SK-N-SH (cell line): ENCODE measurements around the gene FMO1. TPM values are rescaled to one million over a fixed set of nuclear protein-coding genes. Genes with fewer than 3 reads are reported as not detected.

Experiments used
- CTCF ChIA-PET: fragments of 300-600, 350-600 bp; formaldehyde crosslinking; extraction: SDS; loops from one replicate; lab custom pipeline; 2021; lab: Yijun Ruan, JAX
- POLR2A ChIA-PET: fragments of 350-600 bp; sonication (Branson Sonifier 250); formaldehyde crosslinking; extraction: SDS; loops from one replicate; lab custom pipeline; 2020; ENCODE audit warnings: antibody characterized with exemption, inconsistent platforms; lab: Yijun Ruan, JAX
- DNase-seq: peaks from one replicate; pipeline ENCODE4 v3.0.0; 2012
- H2AFZ ChIP-seq: fragments of 200-600 bp; sonication (generic); 2 replicates; pipeline ENCODE4 v1.8.1; 2016; ENCODE audit warnings: antibody characterized with exemption, mild to moderate bottlenecking, low read depth
- H3F3A ChIP-seq: fragments of 200-600 bp; sonication (generic); replicated peaks from 2 replicates; pipeline ENCODE3; 2016; ENCODE audit warnings: antibody characterized with exemption, mild to moderate bottlenecking; ENCODE audit not compliant: insufficient read depth
- H3K27ac ChIP-seq, 2 experiments: fragments of 200-500 bp in 1 of 2; fragments of 200-600 bp in 1 of 2; sonication (Bioruptor generic) in 1 of 2; sonication (generic), shearing (Covaris generic) in 1 of 2; 2 replicates each; pipeline versions ENCODE4 v1.5.1 to v1.6.1; 2014 to 2016; ENCODE audit warnings: low read depth in 2 of 2, inconsistent platforms in 1 of 2, low read length in 1 of 2, mild to moderate bottlenecking in 1 of 2, mixed read lengths in 1 of 2
- H3K27me3 ChIP-seq: fragments of 200-600 bp; sonication (generic), shearing (Covaris generic); 2 replicates; pipeline ENCODE4 v1.6.1; 2016; ENCODE audit warnings: mixed run types; ENCODE audit not compliant: insufficient read depth
- H3K36me3 ChIP-seq, 2 experiments: fragments of 200-500 bp in 1 of 2; fragments of 200-600 bp in 1 of 2; sonication (Bioruptor generic) in 1 of 2; sonication (generic) in 1 of 2; replicated peaks in 1 of 2; 2 replicates each; pipeline versions ENCODE3 to v1.5.1; 2014 to 2016; ENCODE audit warnings: low read length in 1 of 2, mild to moderate bottlenecking in 1 of 2; ENCODE audit not compliant: insufficient read depth in 2 of 2, control insufficient read depth in 1 of 2
- H3K4me1 ChIP-seq, 2 experiments: fragments of 200-500 bp in 1 of 2; fragments of 200-600 bp in 1 of 2; sonication (Bioruptor generic) in 1 of 2; sonication (generic), shearing (Covaris generic) in 1 of 2; 2 replicates each; pipeline versions ENCODE4 v1.5.1 to v1.6.1; 2014 to 2016; ENCODE audit warnings: low read depth in 1 of 2, low read length in 1 of 2, mixed run types in 1 of 2; ENCODE audit not compliant: insufficient read depth in 2 of 2, control insufficient read depth in 1 of 2
- H3K4me2 ChIP-seq: fragments of 200-600 bp; sonication (generic), shearing (Covaris generic); 2 replicates; pipeline ENCODE4 v1.6.1; 2017; ENCODE audit warnings: mixed run types
- H3K4me3 ChIP-seq, 2 experiments: fragments of 200-500 bp in 1 of 2; fragments of 200-600 bp in 1 of 2; sonication (Bioruptor generic) in 1 of 2; sonication (generic), shearing (Covaris generic) in 1 of 2; 2 replicates each; pipeline versions ENCODE4 v1.5.1 to v1.8.1; 2014 to 2016; ENCODE audit warnings: low read depth in 2 of 2, inconsistent platforms in 1 of 2, low read length in 1 of 2, mild to moderate bottlenecking in 1 of 2, mixed read lengths in 1 of 2, moderate library complexity in 1 of 2
- H3K79me2 ChIP-seq: fragments of 200-600 bp; sonication (generic); 2 replicates; pipeline ENCODE4 v1.8.1; 2017; ENCODE audit warnings: mild to moderate bottlenecking; ENCODE audit not compliant: insufficient read depth
- H3K9ac ChIP-seq: fragments of 200-600 bp; sonication (generic); 2 replicates; pipeline ENCODE4 v1.6.1; 2017; ENCODE audit warnings: mixed run types
- H3K9me2 ChIP-seq: fragments of 200-600 bp; sonication (generic); 2 replicates; pipeline ENCODE4 v1.6.1; 2017; ENCODE audit warnings: mixed run types
- H3K9me3 ChIP-seq: fragments of 200-600 bp; sonication (generic); 2 replicates; pipeline ENCODE4 v1.6.1; 2017; ENCODE audit warnings: mixed run types, mild to moderate bottlenecking, moderate library complexity
- H4K20me1 ChIP-seq: fragments of 200-600 bp; sonication (generic); 2 replicates; pipeline ENCODE4 v1.6.1; 2017; ENCODE audit warnings: mild to moderate bottlenecking, mixed run types; ENCODE audit not compliant: insufficient read depth
- CTCF ChIP-seq: fragments of 200-600 bp; sonication (generic); IDR thresholded peaks from 2 replicates; pipeline ENCODE4 v1.6.1; 2017; ENCODE audit warnings: antibody characterized with exemption, mild to moderate bottlenecking, moderate library complexity
- ELF1 ChIP-seq: IDR thresholded peaks from 2 replicates; pipeline ENCODE4 v1.4.0; 2012
- EP300 ChIP-seq, 2 experiments: IDR thresholded peaks; 2 replicates each; pipeline versions ENCODE4 v1.4.0 to v1.6.1; 2012; ENCODE audit warnings: borderline replicate concordance in 1 of 2, low read depth in 1 of 2, low read length in 1 of 2
- EZH2phosphoT487 ChIP-seq: fragments of 200-600 bp; sonication (generic); IDR thresholded peaks from 2 replicates; pipeline ENCODE4 v1.6.1; 2017; ENCODE audit warnings: low read depth, mixed run types, mild to moderate bottlenecking, antibody characterized with exemption, moderate library complexity, borderline replicate concordance
- FOXJ3 ChIP-seq: sonication (generic); formaldehyde crosslinking; IDR thresholded peaks from 2 replicates; pipeline ENCODE4 v1.5.1; 2020; ENCODE audit warnings: mild to moderate bottlenecking, missing genetic modification reagents
- FOXM1 ChIP-seq: IDR thresholded peaks from 2 replicates; pipeline ENCODE4 v1.4.0; 2012; ENCODE audit warnings: low read depth, mild to moderate bottlenecking
- IRF3 ChIP-seq: fragments of 150-350 bp; IDR thresholded peaks from 2 replicates; pipeline ENCODE4 v1.6.1; 2016; ENCODE audit warnings: mild to moderate bottlenecking, low read depth, low read length
- MAX ChIP-seq: IDR thresholded peaks from 2 replicates; pipeline ENCODE4 v1.4.0; 2012; ENCODE audit warnings: low read depth
- NFIC ChIP-seq: IDR thresholded peaks from 2 replicates; pipeline ENCODE4 v1.4.0; 2012; ENCODE audit warnings: borderline replicate concordance
- NRF1 ChIP-seq: IDR thresholded peaks from 2 replicates; pipeline ENCODE4 v1.6.1; 2012; ENCODE audit warnings: low read depth, mild to moderate bottlenecking, low read length
- SIN3A ChIP-seq: IDR thresholded peaks from 2 replicates; pipeline ENCODE4 v1.6.1; 2012; ENCODE audit warnings: low read depth, mild to moderate bottlenecking, low read length, moderate library complexity, borderline replicate concordance
- SMC3 ChIP-seq: IDR thresholded peaks from 2 replicates; pipeline ENCODE4 v1.6.1; 2012; ENCODE audit warnings: low read depth, low read length, improper control_type of control experiment
- TAF1 ChIP-seq: IDR thresholded peaks from 2 replicates; pipeline ENCODE4 v1.6.1; 2012; ENCODE audit warnings: low read depth, mild to moderate bottlenecking, low read length, moderate library complexity, borderline replicate concordance
- WGBS: methylation state at CpG from one replicate; pipeline ENCODE4 v1.1.6; 2017; ENCODE audit warnings: low lambda C conversion rate; 5-methylcytosine and 5-hydroxymethylcytosine counted together
- polyA plus RNA-seq, 3 experiments: library from polyadenylated mRNA; depleted of rRNA; stranded (reverse); fragments of >200 nt; gene quantifications; 2 replicates each; pipeline ENCODE4 v1.2.3, GENCODE V29; 2012
- TF ChIP-seq, protein P1 (sequence below): IDR thresholded peaks from 2 replicates; pipeline ENCODE4 v1.4.0; 2012; ENCODE audit warnings: low read depth, borderline replicate concordance

FMO1 gene
- polyA plus RNA-seq, 1 of the 3 experiments (the other 2 are of a cell fraction), result not detected

GRCh38 chr1:171204296-171204695 is 44.0 kb upstream of the FMO1 start:
- peaks cover 52% of the 10 kb centered on the region for H3K27me3 ChIP-seq
- no peaks in the 10 kb centered on the region for H3F3A ChIP-seq
- H3K4me2 ChIP-seq, result no peak overlapping the region
- no peaks in the 10 kb centered on the region for H3K9me2 ChIP-seq
- no peak overlapping the region for H3K4me3 ChIP-seq
- H3K9me3 ChIP-seq, result no peaks in the 10 kb centered on the region
- 12% methylated on average over 5 of the region's 5 CpGs for WGBS
- H3K4me1 ChIP-seq, result no peaks in the 10 kb centered on the region
- DNase-seq, result no peak
- H3K79me2 ChIP-seq, result no peaks in the 10 kb centered on the region
- no peak overlapping the region for H3K27ac ChIP-seq
- no peak overlapping the region for H2AFZ ChIP-seq
- H3K9ac ChIP-seq, result no peak overlapping the region
- TF ChIP-seq NRF1 (no peak), SIN3A (no peak), FOXJ3 (CRISPR knock-in tag) (no peak), ELF1 (no peak), SMC3 (no peak), EZH2phosphoT487 (no peak), IRF3 (no peak), CTCF (no peak), NFIC (no peak), MAX (no peak), EP300 (IDR thresholded peaks at IDR 0.05; ENCODE audit: borderline replicate concordance in 1 of 2, low read depth in 1 of 2, low read length in 1 of 2) (no peak), TAF1 (no peak), FOXM1 (no peak)
- TF ChIP-seq, protein P1, sequence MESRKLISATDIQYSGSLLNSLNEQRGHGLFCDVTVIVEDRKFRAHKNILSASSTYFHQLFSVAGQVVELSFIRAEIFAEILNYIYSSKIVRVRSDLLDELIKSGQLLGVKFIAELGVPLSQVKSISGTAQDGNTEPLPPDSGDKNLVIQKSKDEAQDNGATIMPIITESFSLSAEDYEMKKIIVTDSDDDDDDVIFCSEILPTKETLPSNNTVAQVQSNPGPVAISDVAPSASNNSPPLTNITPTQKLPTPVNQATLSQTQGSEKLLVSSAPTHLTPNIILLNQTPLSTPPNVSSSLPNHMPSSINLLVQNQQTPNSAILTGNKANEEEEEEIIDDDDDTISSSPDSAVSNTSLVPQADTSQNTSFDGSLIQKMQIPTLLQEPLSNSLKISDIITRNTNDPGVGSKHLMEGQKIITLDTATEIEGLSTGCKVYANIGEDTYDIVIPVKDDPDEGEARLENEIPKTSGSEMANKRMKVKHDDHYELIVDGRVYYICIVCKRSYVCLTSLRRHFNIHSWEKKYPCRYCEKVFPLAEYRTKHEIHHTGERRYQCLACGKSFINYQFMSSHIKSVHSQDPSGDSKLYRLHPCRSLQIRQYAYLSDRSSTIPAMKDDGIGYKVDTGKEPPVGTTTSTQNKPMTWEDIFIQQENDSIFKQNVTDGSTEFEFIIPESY, result no peak
- TF ChIP-seq, all 33 proteins: peak for 0
- H4K20me1 ChIP-seq, result no peaks in the 10 kb centered on the region
- no peaks in the 10 kb centered on the region for H3K36me3 ChIP-seq
- ChIA-PET POLR2A (no interaction called here), CTCF (no interaction called here)
